Immature natural killer cell (primary cell): ENCODE measurements around the gene HDAC4. TPM values are rescaled to one million over a fixed set of nuclear protein-coding genes. Genes with fewer than 3 reads are reported as not detected.

ENCODE experiments used
- DNase-seq, 3 donors: peaks; one replicate each; pipeline ENCODE4 v3.0.0; 2022; ENCODE audit warnings: mixed read lengths in 1 of 3
- H3K27ac Mint-ChIP-seq, 6 donors: one replicate each; pipeline ENCODE4 v1.8.0; 2020; ENCODE audit warnings: mixed read lengths in 6 of 6, mild to moderate bottlenecking in 5 of 6, inconsistent platforms in 4 of 6, moderate library complexity in 3 of 6
- H3K27me3 Mint-ChIP-seq, 3 donors: one replicate each; pipeline ENCODE4 v1.8.0; 2020 to 2021; ENCODE audit warnings: low read depth in 3 of 3, mild to moderate bottlenecking in 3 of 3, mixed read lengths in 3 of 3, moderate library complexity in 3 of 3, inconsistent platforms in 1 of 3
- H3K36me3 Mint-ChIP-seq, 3 donors: one replicate each; pipeline ENCODE4 v1.8.0; 2020; ENCODE audit warnings: mixed read lengths in 3 of 3, inconsistent platforms in 2 of 3, mild to moderate bottlenecking in 2 of 3
- H3K4me1 Mint-ChIP-seq, 2 donors: one replicate each; pipeline ENCODE4 v1.8.0; 2020; ENCODE audit warnings: inconsistent platforms in 2 of 2, mild to moderate bottlenecking in 2 of 2, mixed read lengths in 2 of 2, moderate library complexity in 1 of 2
- H3K4me3 Mint-ChIP-seq, 5 donors: one replicate each; pipeline ENCODE4 v1.8.0; 2020; ENCODE audit warnings: mild to moderate bottlenecking in 5 of 5, mixed read lengths in 5 of 5, inconsistent platforms in 3 of 5, moderate library complexity in 3 of 5
- H3K9me3 Mint-ChIP-seq, 6 donors: one replicate each; pipeline ENCODE4 v1.8.0; 2020; ENCODE audit warnings: mild to moderate bottlenecking in 6 of 6, mixed read lengths in 6 of 6, inconsistent platforms in 4 of 6, moderate library complexity in 3 of 6
- polyA plus RNA-seq, 3 donors: library from polyadenylated mRNA; unstranded; fragments of 300-500 nt; fragmentation: Illumina TruSeq; gene quantifications; one replicate each; pipeline ENCODE4 v1.2.3, GENCODE V29; 2021

Gene HDAC4
- polyA plus RNA-seq, 3 donors from 2014 or later = 1.9 to 8.1 (median 5.1) TPM

DNA sequence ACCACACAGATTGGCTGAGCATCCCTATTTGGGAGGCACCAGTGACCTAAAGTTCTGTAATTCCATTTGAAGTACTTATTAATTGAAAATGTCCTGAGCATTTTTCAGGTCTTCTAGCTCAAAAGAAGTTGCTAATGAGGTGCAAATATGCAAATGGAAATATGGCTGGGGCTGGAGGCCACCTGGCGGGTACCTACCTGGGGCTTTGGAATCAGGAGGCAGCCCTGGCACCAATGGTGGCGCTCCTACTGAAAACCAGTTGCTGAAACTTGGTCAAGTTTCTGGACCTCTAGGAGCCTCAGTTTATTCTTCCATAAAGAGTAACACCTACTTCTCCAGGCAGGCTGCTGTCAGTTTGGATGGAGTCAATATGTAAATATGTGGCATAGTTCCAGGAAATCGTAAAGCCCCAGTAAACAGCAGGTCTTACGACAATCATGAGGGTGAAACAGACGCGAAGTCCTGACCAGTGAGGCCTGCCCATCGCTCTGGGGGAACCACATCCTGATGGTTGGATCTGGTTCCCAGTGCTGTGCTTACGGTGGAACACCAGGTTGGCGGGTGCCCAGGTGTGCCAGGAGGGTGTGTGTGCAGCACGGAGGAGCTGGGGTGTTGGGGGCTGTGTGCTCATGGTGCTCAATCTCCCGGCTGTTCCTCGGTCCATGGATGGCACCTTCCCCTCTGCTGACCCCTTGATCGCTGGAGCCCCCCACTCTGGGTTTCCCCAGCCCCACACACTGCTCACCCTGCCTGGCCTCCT lies 366.8 kb downstream of the HDAC4 start:
- no peak overlapping the region for H3K4me3 Mint-ChIP-seq
- peaks cover 3 to 17% (median 4%) of the 10 kb centered on the region in 3 donors for H3K27me3 Mint-ChIP-seq
- no peak for DNase-seq
- no peak overlapping the region for H3K27ac Mint-ChIP-seq
- H3K9me3 Mint-ChIP-seq = no peaks in the 10 kb centered on the region
- H3K4me1 Mint-ChIP-seq = no peaks in the 10 kb centered on the region
- no peaks in the 10 kb centered on the region for H3K36me3 Mint-ChIP-seq

DNA sequence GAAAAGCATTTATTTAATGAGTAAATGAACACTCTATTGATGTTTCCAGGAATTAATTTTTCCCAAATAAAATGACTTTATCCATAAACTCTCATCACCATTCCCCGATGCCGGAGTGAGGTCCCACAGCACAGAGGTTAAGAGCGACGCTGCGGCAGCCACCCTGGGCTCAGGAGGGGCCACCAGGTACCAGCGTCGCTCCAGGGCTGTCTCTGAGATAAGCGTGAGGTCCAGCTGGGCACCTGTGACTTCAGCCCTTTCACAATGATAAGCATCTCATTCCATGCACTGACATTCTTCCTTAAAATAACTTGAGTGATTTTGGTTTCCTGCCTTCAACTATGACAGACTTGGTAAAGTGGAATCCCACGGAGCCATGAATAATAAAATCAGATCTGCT lies 370.9 kb downstream of the HDAC4 start:
- H3K27me3 Mint-ChIP-seq = peaks cover 3 to 15% (median 4%) of the 10 kb centered on the region in 3 donors
- H3K4me1 Mint-ChIP-seq = no peaks in the 10 kb centered on the region
- no peaks in the 10 kb centered on the region for H3K9me3 Mint-ChIP-seq
- no peak for DNase-seq
- H3K4me3 Mint-ChIP-seq = no peak overlapping the region
- H3K36me3 Mint-ChIP-seq = no peaks in the 10 kb centered on the region
- no peak overlapping the region for H3K27ac Mint-ChIP-seq

DNA sequence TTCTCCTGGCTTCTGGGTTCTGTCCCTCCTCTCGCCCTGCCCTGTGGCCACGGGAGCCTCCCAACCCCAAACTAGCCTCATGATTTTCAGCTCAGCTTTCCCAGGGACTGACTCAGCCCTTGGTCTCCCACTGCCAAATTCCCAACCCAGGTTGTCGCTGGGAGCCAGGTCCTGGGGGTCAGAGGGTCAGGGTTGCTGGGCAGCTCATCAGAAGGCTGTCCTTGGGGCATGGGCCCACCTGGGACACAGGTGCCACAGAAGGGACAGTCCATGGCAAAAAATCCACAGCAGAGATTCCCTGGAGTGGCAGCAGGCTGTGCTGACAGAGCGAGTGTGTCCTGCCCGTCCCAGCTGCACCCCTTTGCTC lies 372.6 kb downstream of the HDAC4 start:
- no peaks in the 10 kb centered on the region for H3K4me1 Mint-ChIP-seq
- H3K27me3 Mint-ChIP-seq = peaks cover 1 to 12% (median 6%) of the 10 kb centered on the region in 3 donors
- no peak for DNase-seq
- H3K36me3 Mint-ChIP-seq = no peaks in the 10 kb centered on the region
- H3K27ac Mint-ChIP-seq = no peak overlapping the region
- no peak overlapping the region for H3K4me3 Mint-ChIP-seq
- H3K9me3 Mint-ChIP-seq = no peaks in the 10 kb centered on the region

DNA sequence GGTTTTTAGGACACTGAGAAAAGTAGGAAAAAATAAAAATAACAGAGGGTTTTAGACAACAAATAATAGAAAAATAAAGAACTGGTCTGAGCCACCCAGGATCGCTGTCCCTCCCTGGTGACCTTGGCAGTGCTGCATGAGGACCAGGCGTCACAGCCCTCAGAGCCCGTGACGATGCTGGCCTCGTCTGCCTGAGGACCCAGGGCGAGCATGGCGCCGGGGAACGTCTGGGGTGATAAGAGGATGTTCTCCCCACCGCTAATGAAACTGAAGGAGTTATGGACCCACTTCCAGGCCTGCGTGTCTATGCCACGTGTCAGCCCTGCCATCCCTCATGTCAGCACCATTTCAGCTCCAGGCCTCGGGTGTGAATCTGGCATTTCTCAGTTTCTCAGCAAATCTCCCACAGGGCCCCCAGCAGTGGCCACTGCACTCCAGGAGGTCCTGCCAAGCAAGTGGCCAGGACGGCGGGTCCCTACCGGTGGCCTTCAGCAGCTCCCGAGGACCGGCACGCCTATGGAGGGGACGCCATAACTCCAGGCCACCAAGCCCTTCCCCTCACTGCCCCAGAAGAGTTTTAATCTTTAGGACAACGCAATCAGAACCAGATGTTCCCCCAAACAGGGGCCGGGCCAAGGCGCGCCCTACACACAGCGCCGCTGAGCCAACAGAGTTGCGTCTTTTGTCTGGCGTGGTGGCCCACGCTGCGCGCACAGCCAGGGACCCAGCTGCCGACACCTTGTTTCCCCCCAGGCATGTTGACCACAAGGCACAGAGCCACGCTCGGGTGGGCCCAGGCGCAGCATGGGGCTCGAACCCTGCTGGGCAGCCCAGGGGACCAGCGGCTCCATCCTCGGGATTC lies 373.2 kb downstream of the HDAC4 start:
- no peaks in the 10 kb centered on the region for H3K9me3 Mint-ChIP-seq
- DNase-seq = no peak
- H3K36me3 Mint-ChIP-seq = no peaks in the 10 kb centered on the region
- H3K27ac Mint-ChIP-seq = no peak overlapping the region
- H3K4me1 Mint-ChIP-seq = no peaks in the 10 kb centered on the region
- no peak overlapping the region for H3K4me3 Mint-ChIP-seq
- peaks cover 1 to 11% (median 5%) of the 10 kb centered on the region in 3 donors for H3K27me3 Mint-ChIP-seq

DNA sequence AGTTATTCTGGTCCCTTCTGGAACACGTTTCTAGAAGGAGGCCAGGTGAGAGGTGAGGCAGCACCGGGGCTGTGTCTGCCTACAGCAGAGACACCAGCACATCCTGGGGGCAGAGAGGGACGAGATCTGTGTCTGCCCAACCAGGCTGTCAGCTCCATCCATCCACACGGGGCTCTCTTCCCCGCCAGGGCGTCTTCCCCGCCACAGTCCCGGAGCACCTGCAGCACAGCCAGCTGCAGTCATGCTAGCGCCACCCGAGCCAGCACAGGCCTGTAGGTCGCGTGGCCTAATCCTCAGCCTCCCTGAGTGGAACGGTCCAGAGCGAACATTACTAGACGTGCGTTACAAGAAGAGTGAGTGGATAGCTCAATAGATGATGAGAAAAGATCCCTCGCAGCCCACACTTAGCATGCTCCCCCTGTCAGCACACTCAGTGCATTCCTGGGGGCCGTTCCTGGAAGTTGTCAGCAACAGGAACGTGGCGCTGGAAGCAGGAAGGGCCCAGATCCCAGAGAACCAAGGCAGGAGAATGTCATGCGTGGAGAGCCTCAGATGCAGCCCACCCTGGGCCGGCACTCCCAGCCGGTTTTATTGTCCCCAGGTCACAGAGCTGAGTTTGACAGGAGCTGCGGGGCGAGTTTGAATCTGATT lies 374.0 kb downstream of the HDAC4 start:
- no peak overlapping the region for H3K27ac Mint-ChIP-seq
- no peaks in the 10 kb centered on the region for H3K9me3 Mint-ChIP-seq
- no peaks in the 10 kb centered on the region for H3K4me1 Mint-ChIP-seq
- H3K27me3 Mint-ChIP-seq = peaks cover 1 to 6% (median 6%) of the 10 kb centered on the region in 3 donors
- no peaks in the 10 kb centered on the region for H3K36me3 Mint-ChIP-seq
- no peak for DNase-seq
- H3K4me3 Mint-ChIP-seq = no peak overlapping the region

DNA sequence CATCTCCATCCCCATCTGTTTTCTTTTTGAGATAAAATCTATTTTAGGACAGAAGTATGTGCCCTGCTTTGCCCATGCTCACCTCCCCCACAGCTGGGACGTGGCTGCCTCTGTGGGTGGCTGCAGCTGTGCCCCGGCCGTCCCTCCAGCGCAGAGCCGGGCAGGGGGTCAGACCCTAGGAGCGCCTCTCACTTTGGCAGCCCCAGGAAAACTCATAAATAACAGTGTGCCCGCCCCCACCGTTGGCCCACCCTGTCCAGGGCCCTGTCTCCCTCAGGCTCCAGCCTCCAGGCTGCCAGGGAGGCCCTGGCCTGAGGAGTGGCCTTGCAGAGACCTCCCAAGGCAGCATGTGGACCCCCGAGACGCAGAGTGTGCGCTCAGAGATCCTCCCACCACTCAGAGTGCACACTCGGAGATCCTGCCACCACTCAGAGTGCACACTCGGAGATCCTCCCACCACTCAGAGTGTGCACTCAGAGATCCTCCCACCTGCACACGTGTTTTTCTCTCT lies 374.8 kb downstream of the HDAC4 start:
- Mint-ChIP-seq H3K27ac (no peak overlapping the region), H3K36me3 (no peaks in the 10 kb centered on the region), H3K4me3 (no peak overlapping the region), H3K27me3 (peaks cover 3 to 6% (median 6%) of the 10 kb centered on the region in 3 donors), H3K4me1 (no peaks in the 10 kb centered on the region), H3K9me3 (no peaks in the 10 kb centered on the region)
- DNase-seq = no peak

DNA sequence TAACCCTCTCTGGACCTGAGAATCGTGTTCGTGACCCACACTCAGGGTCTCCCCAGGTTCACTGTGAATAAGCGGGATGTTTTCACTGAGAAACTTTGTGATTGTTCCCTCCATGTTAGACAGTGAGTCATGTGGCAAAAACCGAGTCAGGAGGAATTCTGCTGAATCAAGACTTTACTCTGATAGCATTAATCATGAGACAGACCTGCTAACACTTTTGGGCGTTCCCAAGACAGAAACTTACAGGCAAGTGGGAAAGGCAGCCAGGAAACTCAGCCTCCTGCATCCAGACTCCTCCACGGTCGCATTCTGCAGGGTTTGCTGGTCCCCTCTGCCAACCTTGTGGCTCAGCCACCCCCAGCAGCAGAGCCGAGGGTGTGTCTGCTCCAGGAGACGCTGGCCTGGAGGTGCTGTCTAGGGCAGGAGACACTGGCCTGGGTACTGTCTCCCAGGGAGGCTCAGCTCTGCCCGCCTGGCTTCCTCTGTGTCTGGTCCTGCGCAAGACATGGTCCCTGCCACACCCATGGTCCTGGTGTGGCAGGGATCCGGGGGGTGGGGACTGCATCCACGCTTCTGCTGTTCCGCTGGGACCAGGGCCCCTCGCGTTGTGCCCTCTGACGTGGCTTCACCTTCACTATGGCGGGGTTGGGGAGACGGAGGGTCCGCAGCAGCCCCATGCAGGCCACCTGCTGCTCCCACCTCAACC lies 375.6 kb downstream of the HDAC4 start:
- Mint-ChIP-seq H3K36me3 (no peaks in the 10 kb centered on the region), H3K4me1 (no peaks in the 10 kb centered on the region), H3K9me3 (no peaks in the 10 kb centered on the region), H3K27me3 (peaks cover 1 to 8% (median 6%) of the 10 kb centered on the region in 3 donors), H3K27ac (no peak overlapping the region), H3K4me3 (peak overlapping the region in 1 of 5 donors; percentile 13)
- DNase-seq = no peak

DNA sequence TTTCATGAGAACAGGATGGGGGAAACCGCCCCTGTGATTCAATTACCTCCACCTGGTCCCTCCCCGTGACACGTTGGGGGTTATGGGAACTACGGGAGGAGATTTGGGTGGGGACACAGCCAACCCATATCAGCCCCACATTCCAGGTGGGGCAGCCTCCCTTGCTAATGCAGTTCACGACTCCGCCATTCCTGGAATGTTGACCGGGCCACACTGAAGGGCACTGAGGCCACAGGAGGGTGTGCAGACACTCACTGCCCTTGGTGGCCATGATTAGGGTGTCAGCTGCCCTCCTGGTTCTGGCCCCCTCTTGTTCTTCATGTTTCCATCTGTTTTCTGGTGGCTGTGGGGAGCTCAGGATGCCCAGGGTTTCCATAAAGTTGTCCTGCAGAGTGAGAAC lies 376.6 kb downstream of the HDAC4 start:
- peaks cover 3 to 6% (median 5%) of the 10 kb centered on the region in 3 donors for H3K27me3 Mint-ChIP-seq
- H3K9me3 Mint-ChIP-seq = no peaks in the 10 kb centered on the region
- H3K36me3 Mint-ChIP-seq = no peaks in the 10 kb centered on the region
- H3K4me1 Mint-ChIP-seq = no peaks in the 10 kb centered on the region
- no peak for DNase-seq
- H3K27ac Mint-ChIP-seq = no peak overlapping the region
- H3K4me3 Mint-ChIP-seq = no peak overlapping the region

DNA sequence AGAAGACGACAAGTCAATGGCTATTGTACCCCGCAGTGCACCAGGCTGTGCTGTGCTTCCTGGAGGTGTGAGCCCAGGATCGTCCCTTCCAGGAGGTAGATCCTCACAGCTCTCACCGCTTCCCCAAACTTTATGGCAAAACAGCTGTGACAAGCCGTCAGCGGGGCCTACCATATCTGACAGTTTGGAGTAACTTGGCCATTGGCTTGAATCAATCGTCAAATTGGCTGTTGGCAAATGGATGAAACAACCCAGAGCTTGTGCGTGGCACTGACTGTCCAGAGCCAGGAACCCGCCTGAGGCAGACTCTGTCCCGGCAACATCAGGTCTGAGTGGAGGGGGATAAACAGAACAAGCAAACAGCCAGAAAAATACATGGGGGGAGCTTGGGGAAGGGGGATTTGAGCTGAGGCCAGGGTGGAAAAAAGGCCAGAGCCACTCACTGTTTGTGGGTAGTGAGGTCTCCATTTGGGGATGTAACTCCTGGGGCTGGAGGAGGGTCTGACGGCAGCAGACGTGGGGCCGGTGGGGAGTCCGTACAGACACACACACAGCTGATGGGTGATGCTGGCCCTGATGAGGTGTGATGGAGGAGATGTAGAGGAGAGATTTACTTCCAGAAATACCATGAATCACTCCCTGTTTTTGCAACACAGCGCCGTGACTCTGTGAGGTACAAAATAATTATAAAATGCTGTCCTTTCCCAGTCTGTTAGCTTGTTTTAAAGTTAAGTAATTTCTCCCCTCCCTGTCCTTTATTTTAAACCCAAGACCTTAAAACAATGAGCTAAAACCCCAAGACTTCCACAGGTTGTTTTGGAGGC lies 378.2 kb downstream of the HDAC4 start:
- no peak overlapping the region for H3K27ac Mint-ChIP-seq

DNA sequence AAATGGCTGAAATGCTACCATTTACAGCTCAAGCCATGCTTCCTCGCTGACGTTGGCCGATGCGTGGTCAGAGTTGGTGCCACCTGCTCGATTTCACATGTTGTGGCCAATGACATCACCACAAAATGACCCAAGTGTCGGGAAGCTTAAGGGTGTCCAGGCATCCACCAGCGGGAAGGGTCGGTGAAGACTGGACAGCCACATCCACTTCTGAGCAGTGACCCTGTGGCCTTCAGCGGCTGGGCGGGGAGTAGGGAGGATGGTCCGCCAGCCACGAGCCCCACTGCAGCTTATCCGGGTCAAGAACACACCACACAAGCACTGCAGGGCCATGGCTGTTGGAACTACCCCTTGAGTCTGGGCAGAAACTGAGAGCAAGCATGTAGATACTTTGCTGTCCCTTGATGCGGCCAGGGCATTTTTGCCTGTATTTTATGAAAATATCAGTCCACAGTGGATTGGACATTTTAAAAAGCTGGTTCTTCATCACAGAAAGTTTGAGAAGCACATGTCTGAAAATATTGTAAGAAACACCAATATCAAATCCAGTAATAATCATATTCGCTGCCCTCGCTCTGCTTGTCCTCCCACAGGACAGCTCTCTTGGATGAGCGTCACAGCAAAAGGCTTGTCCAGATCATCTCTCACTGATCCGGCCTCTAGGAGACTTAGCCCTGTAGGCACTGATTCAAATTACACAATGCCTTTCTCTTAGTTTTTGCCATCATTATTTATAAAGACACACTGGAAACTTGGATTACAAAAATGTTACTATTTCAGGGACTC lies 379.0 kb downstream of the HDAC4 start:
- H3K9me3 Mint-ChIP-seq = no peaks in the 10 kb centered on the region
- no peak for DNase-seq
- no peaks in the 10 kb centered on the region for H3K4me1 Mint-ChIP-seq
- peaks cover 3 to 6% (median 4%) of the 10 kb centered on the region in 3 donors for H3K27me3 Mint-ChIP-seq
- no peaks in the 10 kb centered on the region for H3K36me3 Mint-ChIP-seq
- H3K4me3 Mint-ChIP-seq = no peak overlapping the region
- H3K27ac Mint-ChIP-seq = no peak overlapping the region

More for the DNA sequence above, 378.2 kb downstream of the HDAC4 start:
- Mint-ChIP-seq H3K36me3 (no peaks in the 10 kb centered on the region), H3K9me3 (no peaks in the 10 kb centered on the region), H3K27me3 (peaks cover 3 to 6% (median 4%) of the 10 kb centered on the region in 3 donors), H3K4me3 (no peak overlapping the region), H3K4me1 (no peaks in the 10 kb centered on the region)
- no peak for DNase-seq

DNA sequence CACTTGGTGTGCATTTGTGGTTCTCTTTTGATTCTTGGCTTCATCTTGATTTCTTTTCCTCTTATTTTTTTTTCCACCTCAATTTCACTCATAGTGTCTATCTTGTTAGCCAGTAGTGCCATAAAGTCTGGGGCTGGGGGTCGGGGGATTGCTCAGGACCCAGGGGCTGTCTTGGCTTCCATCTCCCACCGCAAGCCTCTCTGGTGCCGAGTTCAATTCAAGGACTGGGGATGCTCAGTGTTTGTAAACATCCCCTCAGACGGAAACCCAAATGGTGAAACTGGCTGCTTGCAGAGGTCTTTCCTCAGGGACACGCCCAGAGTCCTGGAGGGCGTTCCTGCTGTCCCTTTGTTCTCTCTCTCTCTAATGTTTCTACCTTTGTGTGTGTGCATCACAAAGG lies 379.6 kb downstream of the HDAC4 start:
- no peaks in the 10 kb centered on the region for H3K4me1 Mint-ChIP-seq
- H3K9me3 Mint-ChIP-seq = no peaks in the 10 kb centered on the region
- peaks cover 3 to 6% (median 4%) of the 10 kb centered on the region in 3 donors for H3K27me3 Mint-ChIP-seq
- no peaks in the 10 kb centered on the region for H3K36me3 Mint-ChIP-seq
- no peak overlapping the region for H3K4me3 Mint-ChIP-seq
- no peak for DNase-seq
- H3K27ac Mint-ChIP-seq = no peak overlapping the region

DNA sequence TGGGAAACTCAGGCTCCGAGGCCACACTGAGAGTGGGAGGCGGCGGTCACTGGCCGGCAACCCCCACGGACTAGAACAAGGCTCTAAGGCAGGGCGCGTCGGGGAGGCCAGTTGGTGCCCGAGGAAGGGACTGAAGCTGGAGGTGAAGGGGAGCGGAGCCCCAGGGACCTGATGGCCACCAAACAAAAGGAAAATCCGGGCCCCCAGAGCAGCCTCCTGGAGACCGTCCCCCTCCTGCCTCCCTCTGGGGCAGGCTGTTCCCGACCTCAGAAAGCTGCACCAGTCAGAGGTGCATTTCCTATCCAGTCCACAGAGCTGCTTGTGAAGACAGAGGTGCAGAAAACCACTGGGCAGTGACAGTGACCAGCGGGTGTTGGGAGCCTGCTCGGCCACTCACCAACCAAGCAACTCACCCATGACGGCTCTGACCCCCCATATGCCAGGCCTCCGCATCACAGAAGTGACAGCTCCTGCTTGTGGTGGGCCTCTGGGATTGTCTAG lies 380.2 kb downstream of the HDAC4 start:
- Mint-ChIP-seq H3K36me3 (no peaks in the 10 kb centered on the region), H3K9me3 (no peaks in the 10 kb centered on the region), H3K4me3 (no peak overlapping the region), H3K4me1 (no peaks in the 10 kb centered on the region), H3K27ac (no peak overlapping the region), H3K27me3 (peaks cover 3 to 11% (median 6%) of the 10 kb centered on the region in 3 donors)
- DNase-seq = no peak
